ENCODE measurements around the gene ZC3H13.

Gene ZC3H13

GRCh38 chr13:46058268-46058667, 5.7 kb upstream of the ZC3H13 start:
- DNase-seq: no peak

- DNase-seq: no peak
Observed at GRCh38 chr13:46057256-46058015, 4.9 kb upstream of the ZC3H13 start.

GRCh38 chr13:46053162-46054012, 841 bp upstream of the ZC3H13 start:
- no peak for DNase-seq

DNA sequence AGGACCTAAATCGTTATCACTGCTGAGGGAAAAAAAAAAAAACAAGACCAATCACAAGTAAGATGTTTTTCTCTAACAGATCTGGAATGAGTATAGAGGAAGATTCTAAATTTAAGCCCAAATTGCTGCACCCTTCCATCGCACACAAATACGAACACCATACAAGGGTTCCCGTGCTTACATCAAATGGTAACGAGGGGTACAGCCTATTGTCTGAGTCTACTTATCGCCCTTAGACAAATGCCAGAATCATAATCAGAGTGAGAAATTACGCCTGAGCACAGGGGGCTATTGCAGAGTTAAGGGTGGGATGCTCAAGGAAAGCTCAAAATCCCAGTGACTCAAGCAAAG, 603 bp downstream of the ZC3H13 start:
- DNase-seq: no peak

GRCh38 chr13:46050771-46051170, 1.8 kb downstream of the ZC3H13 start:
- DNase-seq: no peak

DNA sequence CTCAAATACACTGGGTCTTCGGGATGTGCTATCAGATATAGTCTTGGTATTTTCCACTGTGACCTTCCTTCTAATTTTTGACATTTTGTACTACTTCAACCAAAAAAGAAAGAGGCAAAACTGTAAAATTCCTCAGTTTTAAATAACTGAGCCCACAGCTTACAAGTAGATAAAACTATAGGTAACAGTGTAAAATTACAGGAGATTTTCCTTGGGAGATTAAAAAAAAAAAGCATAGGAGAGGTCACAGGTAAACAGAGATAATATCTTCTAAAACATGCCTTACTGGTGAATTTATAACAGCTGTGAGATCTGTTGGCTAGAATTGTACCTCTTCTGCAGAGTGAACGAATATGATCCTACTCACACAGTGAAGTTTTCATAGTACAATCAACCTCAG, 7.1 kb downstream of the ZC3H13 start:
- no peak for DNase-seq

DNA sequence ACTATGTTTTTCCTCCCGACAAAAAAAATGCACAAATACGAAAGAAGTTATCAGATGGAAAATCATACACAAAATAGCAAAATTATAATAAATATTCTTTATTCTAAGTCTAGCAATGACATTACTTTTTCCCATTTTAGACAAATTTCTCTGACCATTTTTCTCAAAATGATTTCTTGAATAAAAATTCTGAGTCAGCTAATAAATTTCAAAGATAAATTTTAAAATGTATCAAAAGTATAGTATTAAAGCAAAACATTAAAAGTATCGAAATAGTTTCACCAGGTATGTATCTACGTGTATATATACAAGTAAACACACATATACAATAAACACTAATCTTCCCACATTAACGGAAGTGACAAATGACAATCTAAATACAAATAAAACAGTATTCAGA, 8.9 kb downstream of the ZC3H13 start:
- DNase-seq: no peak

DNA sequence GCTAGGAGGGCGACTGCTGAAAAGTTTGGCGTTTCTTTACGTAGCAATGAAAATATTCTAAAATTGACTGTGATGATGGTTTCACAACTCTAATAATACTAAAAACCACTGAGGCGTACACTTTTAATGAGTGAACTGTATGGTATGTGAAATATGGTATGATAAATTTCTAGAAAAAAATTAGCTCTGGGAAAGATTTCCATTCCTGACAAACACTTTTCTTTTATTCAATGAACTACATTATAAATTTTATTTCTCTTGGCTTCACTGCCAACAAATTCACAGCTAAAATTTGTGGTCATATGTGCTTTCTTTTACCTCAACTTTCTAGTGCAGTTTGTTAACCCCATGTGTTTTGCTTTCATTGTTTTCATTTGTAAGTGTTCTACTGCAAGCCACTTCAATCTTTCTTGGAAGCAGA, 11.1 kb downstream of the ZC3H13 start:
- no peak for DNase-seq

- DNase-seq: no peak
Observed at GRCh38 chr13:46040763-46041162, 11.8 kb downstream of the ZC3H13 start.

- no peak for DNase-seq
Observed at GRCh38 chr13:46039411-46040182, 12.9 kb downstream of the ZC3H13 start.

DNA sequence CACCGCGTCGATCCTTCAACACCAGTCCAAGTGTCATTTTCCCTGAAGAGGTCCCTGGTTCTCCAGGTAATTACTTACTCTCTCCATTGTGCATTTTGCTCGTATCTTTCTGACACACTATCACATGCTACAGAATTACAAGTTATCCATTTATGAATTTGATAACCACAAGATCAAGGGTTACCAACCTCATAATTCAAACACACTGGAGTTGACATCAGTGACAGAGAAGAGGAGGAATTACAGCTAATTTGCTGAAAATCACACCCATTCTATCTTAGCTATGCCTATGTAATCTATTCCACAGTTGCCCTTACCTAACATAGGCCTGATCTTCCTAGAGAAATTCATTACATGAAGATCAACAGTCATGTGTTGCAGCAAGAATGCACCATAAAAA, 14.2 kb downstream of the ZC3H13 start:
- DNase-seq: no peak

DNA sequence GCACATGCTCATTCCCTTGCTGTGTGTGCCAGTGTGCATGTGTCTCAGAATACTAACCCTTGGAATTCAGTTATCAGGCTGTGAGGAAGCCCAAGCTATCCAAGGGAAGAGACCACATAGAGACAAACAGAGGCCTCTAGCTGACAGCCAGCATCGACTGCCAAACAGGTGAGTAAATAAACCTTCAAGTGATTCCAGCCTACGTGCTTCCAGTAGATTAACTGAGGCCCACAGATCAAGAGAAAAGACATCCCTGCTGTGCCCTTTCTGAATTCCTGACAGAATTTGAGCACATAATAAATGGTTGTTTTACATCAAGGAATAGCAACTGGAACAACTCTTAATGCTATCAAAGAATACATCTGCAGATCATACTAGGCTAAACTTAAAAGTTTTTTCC, 17.5 kb downstream of the ZC3H13 start:
- no peak for DNase-seq

DNA sequence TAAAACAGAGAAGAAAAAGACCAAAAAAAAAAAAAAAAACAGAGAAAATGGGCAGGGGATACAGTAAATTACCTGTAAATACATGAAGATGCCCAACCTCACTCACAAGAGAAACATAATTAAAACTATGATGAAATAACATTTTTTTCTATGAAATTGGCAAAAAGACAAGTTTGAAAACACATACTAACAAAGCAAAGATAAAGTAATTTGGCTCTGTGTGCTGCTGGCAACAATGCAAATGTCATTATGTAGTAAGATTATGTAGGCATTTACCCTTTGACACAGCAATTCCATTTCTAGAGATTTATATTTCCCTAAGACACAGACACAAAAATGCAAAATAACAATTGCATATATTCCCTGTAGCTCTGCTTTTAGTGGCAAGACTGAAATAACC, 20.2 kb downstream of the ZC3H13 start:
- DNase-seq: no peak

DNA sequence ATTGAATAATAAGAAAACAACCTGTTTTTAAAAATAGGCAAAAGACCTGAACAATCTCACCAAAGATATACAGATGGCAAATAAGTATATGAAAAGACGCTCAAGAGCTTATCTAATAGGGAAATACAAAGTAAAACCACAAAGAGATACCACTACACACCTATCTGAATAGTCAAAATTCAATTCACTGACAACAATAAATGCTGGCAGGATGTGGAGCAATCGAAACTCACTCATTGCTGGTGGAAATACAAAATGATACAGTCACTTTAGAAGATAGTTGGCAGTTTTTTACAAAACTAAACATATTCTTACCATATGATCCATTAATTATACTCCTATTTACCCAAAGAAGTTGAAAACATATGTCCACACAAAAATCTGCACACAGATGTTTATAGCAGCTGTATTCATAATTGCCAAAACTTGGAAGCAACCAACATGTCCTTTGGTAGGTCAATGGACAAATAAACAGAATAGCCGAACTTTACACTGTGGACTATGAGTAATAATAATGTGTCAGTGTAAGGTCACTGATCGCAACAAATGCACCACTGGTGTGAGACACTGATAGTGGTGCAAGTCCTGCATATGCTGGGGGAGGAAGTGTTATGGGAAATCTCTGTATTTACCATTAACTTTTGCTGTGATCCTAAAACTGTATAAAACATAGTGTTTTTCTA, 20.8 kb downstream of the ZC3H13 start:
- no peak for DNase-seq

GRCh38 chr13:46025157-46025556, 27.4 kb downstream of the ZC3H13 start:
- no peak for DNase-seq

DNA sequence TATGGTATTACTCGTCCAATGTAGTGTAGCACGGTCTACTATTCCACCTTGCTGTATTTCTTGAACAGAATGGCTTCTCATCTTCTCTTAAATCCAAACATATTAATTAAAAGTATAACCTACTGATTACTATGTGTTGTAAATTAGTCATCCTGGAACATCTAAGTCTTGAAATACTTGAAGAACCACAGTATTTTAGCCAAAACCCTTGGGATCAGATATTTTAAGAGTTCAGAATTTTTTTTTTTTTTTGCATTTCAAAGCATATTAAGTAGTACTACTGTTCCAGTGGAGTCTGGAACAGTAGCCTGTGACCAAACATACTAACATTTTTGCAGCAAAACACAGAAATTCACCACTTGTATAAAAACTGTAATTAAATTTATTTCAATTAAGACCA, 30.1 kb downstream of the ZC3H13 start:
- DNase-seq: no peak

- no peak for DNase-seq
Observed at GRCh38 chr13:46016216-46016615, 36.3 kb downstream of the ZC3H13 start.

GRCh38 chr13:46015366-46015765, 37.2 kb downstream of the ZC3H13 start:
- DNase-seq: no peak

- no peak for DNase-seq
Observed at GRCh38 chr13:46012404-46012803, 40.1 kb downstream of the ZC3H13 start.

GRCh38 chr13:46010148-46010547, 42.4 kb downstream of the ZC3H13 start:
- DNase-seq: no peak

DNA sequence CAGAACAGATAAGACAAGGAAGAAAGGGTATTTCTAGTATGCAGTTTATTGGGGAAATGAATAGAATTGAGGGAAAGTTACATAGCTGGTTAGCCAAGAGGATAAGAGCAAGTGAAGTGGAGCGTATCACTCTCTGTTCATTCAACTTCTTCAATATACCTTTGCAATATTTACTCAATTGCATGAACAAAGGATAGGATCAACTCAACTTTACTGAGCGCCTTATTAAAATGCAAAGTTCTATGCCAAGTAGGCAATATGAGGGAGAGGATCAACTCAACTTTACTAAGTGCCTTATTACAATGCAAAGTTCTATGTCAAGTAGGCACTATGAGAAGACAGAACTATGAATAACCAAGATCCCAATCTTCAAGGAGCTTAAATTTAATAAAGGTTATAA, 43.9 kb downstream of the ZC3H13 start:
- no peak for DNase-seq

- no peak for DNase-seq
Observed at GRCh38 chr13:46006688-46007452, 45.7 kb downstream of the ZC3H13 start.

Data from CD4-positive, alpha-beta T cell treated with Interleukin-21 for 1 hour (primary cell).